IPS-18a (cell line): ENCODE data around the gene PTPN3.
"Not testable (repeated sequence)": the region's sequence is repeated elsewhere in the genome, so short reads cannot be mapped to it uniquely, and the experiment has no call there.

ENCODE experiments used
- H3K27ac ChIP-seq: one replicate; pipeline ENCODE4 v1.5.1; 2013; ENCODE audit warnings: low read length
- H3K27me3 ChIP-seq: one replicate; pipeline ENCODE4 v1.6.1; 2013; ENCODE audit warnings: mild to moderate bottlenecking, low read length; ENCODE audit not compliant: control insufficient read depth, insufficient read depth
- H3K36me3 ChIP-seq: one replicate; pipeline ENCODE4 v1.6.1; 2013; ENCODE audit warnings: low read depth, low read length; ENCODE audit not compliant: control insufficient read depth
- H3K4me1 ChIP-seq: one replicate; pipeline ENCODE4 v1.6.1; 2013; ENCODE audit warnings: low read depth, low read length; ENCODE audit not compliant: control insufficient read depth
- H3K4me3 ChIP-seq: one replicate; pipeline ENCODE4 v1.5.1; 2013; ENCODE audit warnings: low read length
- H3K9ac ChIP-seq: one replicate; pipeline ENCODE4 v1.6.1; 2013; ENCODE audit warnings: mild to moderate bottlenecking, low read length, moderate library complexity
- H3K9me3 ChIP-seq: one replicate; pipeline ENCODE4 v1.6.1; 2013; ENCODE audit warnings: low read depth, low read length; ENCODE audit not compliant: control insufficient read depth

Gene PTPN3, protein sequence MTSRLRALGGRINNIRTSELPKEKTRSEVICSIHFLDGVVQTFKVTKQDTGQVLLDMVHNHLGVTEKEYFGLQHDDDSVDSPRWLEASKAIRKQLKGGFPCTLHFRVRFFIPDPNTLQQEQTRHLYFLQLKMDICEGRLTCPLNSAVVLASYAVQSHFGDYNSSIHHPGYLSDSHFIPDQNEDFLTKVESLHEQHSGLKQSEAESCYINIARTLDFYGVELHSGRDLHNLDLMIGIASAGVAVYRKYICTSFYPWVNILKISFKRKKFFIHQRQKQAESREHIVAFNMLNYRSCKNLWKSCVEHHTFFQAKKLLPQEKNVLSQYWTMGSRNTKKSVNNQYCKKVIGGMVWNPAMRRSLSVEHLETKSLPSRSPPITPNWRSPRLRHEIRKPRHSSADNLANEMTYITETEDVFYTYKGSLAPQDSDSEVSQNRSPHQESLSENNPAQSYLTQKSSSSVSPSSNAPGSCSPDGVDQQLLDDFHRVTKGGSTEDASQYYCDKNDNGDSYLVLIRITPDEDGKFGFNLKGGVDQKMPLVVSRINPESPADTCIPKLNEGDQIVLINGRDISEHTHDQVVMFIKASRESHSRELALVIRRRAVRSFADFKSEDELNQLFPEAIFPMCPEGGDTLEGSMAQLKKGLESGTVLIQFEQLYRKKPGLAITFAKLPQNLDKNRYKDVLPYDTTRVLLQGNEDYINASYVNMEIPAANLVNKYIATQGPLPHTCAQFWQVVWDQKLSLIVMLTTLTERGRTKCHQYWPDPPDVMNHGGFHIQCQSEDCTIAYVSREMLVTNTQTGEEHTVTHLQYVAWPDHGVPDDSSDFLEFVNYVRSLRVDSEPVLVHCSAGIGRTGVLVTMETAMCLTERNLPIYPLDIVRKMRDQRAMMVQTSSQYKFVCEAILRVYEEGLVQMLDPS

DNA sequence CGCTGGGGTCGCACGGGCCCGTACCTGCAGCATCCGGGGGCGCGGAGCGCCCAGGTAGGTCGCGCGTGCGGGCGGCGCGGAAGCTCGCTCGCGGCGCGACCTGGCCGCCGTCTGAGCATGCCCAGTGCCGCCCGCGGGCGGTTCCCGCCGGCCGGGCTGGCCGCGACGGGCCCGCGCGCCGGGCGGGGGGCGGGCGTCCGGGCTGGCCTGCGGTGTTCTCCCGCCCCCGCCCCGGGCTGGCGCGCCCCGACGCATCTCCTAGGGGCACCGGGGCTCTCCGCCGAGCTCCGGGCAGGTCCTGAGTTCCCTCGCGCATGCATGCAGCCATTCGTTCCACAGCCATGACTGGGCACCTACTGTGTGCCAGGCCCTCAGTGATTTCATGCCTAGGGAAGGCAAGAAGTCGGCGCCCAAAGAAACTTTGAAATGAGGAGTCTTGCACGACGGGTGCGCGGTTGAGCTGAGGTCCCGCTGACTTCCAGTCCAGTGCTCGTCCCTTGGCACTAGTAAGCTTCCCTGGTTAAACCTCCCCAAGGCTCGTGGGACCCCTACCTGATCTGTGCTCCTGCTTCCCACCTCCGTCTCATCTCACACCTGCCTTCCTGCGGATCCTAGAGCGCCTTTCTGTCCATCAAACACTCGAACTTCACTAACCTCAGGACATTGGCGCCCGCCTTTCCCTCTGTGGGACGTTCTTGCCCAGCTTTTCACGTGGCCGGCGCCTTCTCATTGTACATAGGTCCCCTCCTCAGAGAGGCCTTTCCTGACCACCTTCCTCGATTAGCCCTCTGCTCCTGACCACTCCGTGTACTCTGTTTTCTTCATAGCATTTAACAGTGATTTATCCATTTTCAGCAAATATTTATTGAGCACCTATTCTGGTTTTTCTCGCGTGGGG is at the start of gene PTPN3:
Gene PTPN3 (minus strand): TSS at position 113 of the 898 bp plus-strand sequence. CDS start 34,873 bp downstream, outside the sequence.
- no peaks in the 10 kb centered on the region for H3K4me1 ChIP-seq
- H3K9me3 ChIP-seq: no peaks in the 10 kb centered on the region
- no peaks in the 10 kb centered on the region for H3K36me3 ChIP-seq
- H3K4me3 ChIP-seq: peak within 1 kb of the TSS; percentile 55
- no peak within 1 kb of the TSS for H3K9ac ChIP-seq
- H3K27ac ChIP-seq: no peak within 1 kb of the TSS
- H3K27me3 ChIP-seq: peaks cover 74% of the 10 kb centered on the region

DNA sequence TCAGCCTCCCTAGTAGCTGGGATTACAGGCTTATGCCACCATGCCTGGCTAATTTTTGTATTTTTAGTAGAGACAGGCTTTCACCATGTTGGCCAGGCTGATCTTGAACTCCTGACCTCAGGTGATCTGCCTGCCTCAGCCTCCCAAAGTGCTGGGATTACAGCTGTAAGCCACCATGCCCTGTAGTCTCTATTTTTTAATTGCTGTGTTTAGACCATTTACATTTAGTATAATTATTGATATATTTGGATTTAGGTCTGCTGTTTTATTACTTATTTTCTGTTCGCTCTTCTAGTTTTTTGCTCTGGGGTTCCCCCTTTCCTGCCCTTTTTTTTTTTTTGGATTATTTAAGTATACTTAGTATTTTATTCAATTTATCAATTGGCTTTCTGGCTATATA is 46.8 kb upstream of the PTPN3 start:
- not testable (repeated sequence) for H3K27ac ChIP-seq, H3K27me3 ChIP-seq, H3K4me1 ChIP-seq, H3K4me3 ChIP-seq, H3K36me3 ChIP-seq, H3K9ac ChIP-seq, H3K9me3 ChIP-seq

DNA sequence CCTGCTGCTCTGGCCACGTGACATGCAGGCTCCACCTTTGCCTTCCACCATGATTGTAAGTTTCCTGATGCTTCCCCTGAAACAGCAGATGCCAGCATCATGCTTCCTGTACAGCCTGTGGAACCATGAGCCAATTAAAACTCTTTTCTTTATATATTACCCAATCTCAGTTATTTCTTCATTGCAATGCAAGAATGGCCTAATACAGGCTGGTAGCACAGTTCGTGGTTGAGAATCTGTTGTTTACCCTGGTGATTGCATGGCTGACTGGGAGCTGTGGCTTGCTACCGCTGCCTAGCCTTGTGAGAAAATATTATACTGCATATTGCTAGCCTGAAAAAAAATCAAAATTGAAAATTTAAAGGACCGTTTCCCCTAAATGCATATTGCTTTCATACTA is 44.8 kb upstream of the PTPN3 start:
- peaks cover 4% of the 10 kb centered on the region for H3K9me3 ChIP-seq
- no peaks in the 10 kb centered on the region for H3K27me3 ChIP-seq
- no peak overlapping the region for H3K27ac ChIP-seq
- H3K4me1 ChIP-seq: no peaks in the 10 kb centered on the region
- H3K4me3 ChIP-seq: no peak overlapping the region
- no peak overlapping the region for H3K9ac ChIP-seq
- H3K36me3 ChIP-seq: no peaks in the 10 kb centered on the region

DNA sequence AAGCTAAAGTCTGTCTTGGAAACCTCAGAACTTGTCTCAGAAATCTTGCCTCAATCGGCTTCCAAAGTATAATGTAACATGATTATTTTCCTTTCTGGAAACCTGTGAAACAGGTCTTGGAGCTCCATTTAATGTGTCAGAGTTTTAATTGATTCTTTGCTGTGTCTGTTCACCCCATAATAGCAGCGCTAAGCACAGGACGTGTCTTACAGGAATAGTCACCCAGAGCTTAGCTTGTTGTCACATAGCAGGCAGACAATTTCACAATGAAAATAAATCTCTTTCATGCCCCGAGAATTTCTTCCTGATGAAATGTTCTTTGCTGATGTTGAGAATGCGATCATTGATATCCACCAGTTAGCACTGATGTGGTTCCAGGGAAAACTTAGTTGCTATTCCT is 40.2 kb upstream of the PTPN3 start:
- Histone ChIP-seq H3K36me3 (no peaks in the 10 kb centered on the region), H3K4me1 (no peaks in the 10 kb centered on the region), H3K9ac (no peak overlapping the region), H3K4me3 (no peak overlapping the region), H3K9me3 (no peaks in the 10 kb centered on the region), H3K27me3 (no peaks in the 10 kb centered on the region), H3K27ac (no peak overlapping the region)

DNA sequence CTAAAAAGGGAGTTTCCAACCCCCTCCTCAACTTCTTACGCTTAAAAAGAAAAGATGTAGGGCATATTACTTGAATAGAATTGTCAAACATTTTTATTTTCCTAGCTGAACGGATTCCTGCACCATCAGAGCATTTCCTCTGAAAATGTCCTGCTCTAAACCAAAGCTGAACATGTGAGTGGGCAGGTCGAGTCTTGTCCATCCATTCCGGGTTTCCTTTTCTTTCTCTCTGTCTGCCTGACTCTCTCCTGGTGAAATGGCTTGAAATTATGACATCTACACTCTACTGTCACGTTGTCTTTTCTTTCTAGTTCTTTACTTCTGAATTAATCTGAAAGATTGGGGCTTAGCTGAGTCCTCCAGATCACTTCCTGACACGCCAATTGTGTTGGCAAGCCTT is 39.2 kb upstream of the PTPN3 start:
- H3K9ac ChIP-seq: no peak overlapping the region
- H3K4me3 ChIP-seq: no peak overlapping the region
- H3K27ac ChIP-seq: no peak overlapping the region
- H3K4me1 ChIP-seq: no peaks in the 10 kb centered on the region
- no peaks in the 10 kb centered on the region for H3K36me3 ChIP-seq
- no peaks in the 10 kb centered on the region for H3K9me3 ChIP-seq
- no peaks in the 10 kb centered on the region for H3K27me3 ChIP-seq

DNA sequence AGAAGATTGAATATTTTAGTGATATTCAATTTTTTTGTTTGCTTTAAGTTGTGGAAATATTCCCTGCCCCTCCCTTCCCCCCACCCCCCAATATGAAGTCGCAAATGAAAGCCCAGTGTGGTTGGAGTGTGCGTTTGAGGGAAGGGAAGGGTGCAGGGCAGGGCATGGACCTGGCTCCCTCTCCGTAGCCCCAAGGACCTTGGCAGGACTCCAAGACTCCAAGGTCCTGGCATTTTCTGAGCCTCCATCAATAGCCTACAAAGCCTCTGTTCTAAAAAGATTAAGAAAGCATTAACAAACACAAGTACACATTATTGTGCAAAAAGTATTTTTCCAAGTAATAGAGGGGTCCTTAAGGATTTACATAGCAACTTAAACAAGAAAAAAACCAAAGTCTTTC is 38.8 kb upstream of the PTPN3 start:
- H3K9ac ChIP-seq: no peak overlapping the region
- no peaks in the 10 kb centered on the region for H3K9me3 ChIP-seq
- H3K27me3 ChIP-seq: no peaks in the 10 kb centered on the region
- H3K27ac ChIP-seq: no peak overlapping the region
- no peaks in the 10 kb centered on the region for H3K36me3 ChIP-seq
- no peak overlapping the region for H3K4me3 ChIP-seq
- no peaks in the 10 kb centered on the region for H3K4me1 ChIP-seq

DNA sequence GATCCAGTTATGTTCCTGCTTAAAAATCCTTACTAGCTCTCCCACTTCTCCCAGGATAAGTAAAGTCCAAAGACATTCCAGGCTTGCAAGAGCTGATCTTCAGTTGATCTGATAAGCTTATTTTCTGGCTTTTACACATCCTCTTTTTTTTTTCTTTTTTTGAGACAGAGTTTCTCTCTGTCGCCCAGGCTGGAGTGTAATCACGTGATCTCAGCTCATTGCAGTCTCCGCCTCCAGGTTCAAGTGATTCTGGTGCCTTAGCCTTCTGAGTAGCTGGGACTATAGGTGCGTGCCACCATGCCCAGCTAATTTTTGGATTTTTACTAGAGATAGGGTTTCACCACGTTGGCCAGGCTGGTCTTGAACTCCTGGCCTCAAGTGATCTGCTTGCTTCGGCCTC is 37.3 kb upstream of the PTPN3 start:
- no peaks in the 10 kb centered on the region for H3K27me3 ChIP-seq
- H3K4me3 ChIP-seq: no peak overlapping the region
- H3K9ac ChIP-seq: no peak overlapping the region
- no peak overlapping the region for H3K27ac ChIP-seq
- no peaks in the 10 kb centered on the region for H3K4me1 ChIP-seq
- H3K36me3 ChIP-seq: no peaks in the 10 kb centered on the region
- no peaks in the 10 kb centered on the region for H3K9me3 ChIP-seq

DNA sequence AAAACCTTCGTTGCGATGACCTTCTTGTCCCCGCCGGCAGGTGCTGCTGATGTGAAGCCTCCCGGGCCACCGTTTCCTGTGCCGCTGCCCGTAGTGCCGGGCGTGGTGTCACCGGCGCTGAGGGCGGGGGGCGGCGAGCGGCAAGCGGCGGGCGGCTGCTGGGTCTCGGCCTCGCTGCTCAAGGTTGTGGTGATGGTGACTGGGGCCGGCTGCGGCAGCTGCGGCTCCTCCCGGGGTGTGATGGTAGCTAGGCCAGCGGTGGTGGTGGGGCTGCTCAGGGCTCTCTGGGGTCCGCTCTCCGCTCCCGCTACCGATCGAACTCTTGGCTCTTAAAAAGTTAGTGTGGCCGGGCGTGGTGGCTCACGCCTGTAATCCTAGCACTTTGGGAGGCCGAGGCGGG is 36.0 kb upstream of the PTPN3 start:
- H3K27ac ChIP-seq: no peak overlapping the region
- no peak overlapping the region for H3K9ac ChIP-seq
- no peak overlapping the region for H3K4me3 ChIP-seq
- H3K9me3 ChIP-seq: no peaks in the 10 kb centered on the region
- no peaks in the 10 kb centered on the region for H3K36me3 ChIP-seq
- no peaks in the 10 kb centered on the region for H3K4me1 ChIP-seq
- no peaks in the 10 kb centered on the region for H3K27me3 ChIP-seq

DNA sequence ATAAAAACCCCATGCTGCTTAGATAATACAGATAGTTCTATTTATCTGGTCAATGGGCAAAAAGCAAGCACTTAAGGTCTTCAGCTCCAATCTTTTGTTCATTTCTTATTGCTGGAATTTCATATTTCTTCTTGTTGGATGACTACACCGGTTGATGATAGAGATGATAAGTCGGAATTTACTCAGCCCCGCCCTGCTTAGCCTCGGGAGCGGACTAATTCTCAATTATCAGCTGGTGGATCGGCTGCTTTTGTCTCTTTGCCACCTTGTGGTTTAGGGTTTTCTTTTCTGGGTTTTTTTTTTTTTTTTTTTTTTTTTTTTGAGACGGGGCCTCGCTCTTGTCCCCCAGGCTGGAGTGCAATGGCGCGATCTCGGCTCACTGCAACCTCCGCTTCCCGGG is 34.5 kb upstream of the PTPN3 start:
- H3K27ac ChIP-seq, H3K27me3 ChIP-seq, H3K4me3 ChIP-seq, H3K36me3 ChIP-seq, H3K4me1 ChIP-seq, H3K9me3 ChIP-seq, H3K9ac ChIP-seq: not testable (repeated sequence)

DNA sequence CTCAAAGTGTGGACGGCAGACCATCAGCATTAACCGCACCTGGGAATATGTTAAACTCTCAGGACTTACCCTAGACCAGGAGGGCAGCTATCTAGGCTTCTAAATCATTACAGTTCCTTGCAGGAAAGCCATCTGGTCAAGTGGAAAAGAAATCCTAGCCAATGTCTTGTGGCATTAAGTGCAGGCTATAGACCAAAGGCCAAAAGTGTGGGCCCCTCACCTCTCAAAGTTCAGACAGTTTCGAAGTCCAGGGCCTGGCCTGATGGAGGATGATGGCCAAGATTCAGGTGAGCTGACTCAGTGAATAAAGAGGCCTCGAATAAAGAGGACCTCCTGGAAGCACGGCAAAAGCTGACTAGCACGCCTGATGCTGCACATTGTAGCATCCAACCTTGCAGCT is 24.0 kb upstream of the PTPN3 start:
- Histone ChIP-seq H3K27ac (no peak overlapping the region), H3K4me3 (no peak overlapping the region), H3K4me1 (no peaks in the 10 kb centered on the region), H3K36me3 (no peaks in the 10 kb centered on the region), H3K9me3 (no peaks in the 10 kb centered on the region), H3K9ac (no peak overlapping the region), H3K27me3 (no peaks in the 10 kb centered on the region)

DNA sequence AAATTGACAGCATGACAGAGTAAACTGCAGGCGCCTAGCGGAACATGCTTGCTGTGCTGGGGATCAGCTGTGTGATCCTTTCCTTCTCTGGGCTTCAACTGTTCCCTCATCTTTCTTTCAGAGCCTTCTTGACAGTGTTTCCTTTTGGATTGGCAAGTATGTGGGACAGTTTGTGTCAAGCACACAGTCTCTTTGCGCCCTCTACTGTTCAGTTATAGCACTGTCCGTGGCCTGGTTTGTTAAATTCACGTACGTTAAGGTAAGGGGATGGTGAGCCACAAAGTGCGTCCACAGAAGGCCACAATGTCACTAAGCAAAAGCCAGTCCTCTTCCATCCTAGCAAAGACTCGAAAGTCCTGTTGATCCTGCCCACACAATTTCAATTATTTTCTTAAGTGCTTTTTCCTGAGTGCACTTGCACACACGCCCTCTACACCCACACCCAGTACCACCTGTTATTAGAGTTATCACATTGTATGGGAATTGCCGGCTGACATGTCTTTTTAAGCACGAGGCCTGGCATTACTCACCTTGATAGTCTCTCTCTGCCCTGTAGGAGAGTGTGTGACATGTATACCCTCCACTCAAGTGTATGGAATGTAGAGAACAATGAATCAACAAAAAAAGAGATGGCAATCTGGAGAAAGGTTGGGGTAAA is 22.5 kb upstream of the PTPN3 start:
- Histone ChIP-seq H3K4me3 (no peak overlapping the region), H3K27me3 (no peaks in the 10 kb centered on the region), H3K9ac (no peak overlapping the region), H3K4me1 (no peaks in the 10 kb centered on the region), H3K36me3 (no peaks in the 10 kb centered on the region), H3K27ac (no peak overlapping the region), H3K9me3 (no peaks in the 10 kb centered on the region)
